ENCODE data around the gene COX6B1.
"Not testable (repeated sequence)": the region's sequence is repeated elsewhere in the genome, so short reads cannot be mapped to it uniquely, and the experiment has no call there.

The COX6B1 gene

GRCh38 chr19:35633727-35634440 lies 14.2 kb upstream of the COX6B1 start:
- no peak for DNase-seq (ENCODE audit: low spot score)

GRCh38 chr19:35636651-35637050 lies 11.5 kb upstream of the COX6B1 start:
- DNase-seq (ENCODE audit: low spot score) = no peak

- DNase-seq (ENCODE audit: low spot score) = no peak
These were observed 11.0 kb upstream of the COX6B1 start for GRCh38 chr19:35637165-35637564.

GRCh38 chr19:35639321-35639639 lies 8.8 kb upstream of the COX6B1 start:
- no peak for DNase-seq (ENCODE audit: low spot score)

- no peak for DNase-seq (ENCODE audit: low spot score)
These were observed 8.3 kb upstream of the COX6B1 start for GRCh38 chr19:35639863-35640262.

- DNase-seq (ENCODE audit: low spot score) = no peak
These were observed 6.5 kb upstream of the COX6B1 start, which contains the start of gene ETV2 for GRCh38 chr19:35641515-35642151. Gene ETV2, plus strand, starts transcription at chr19:35641745. Its CDS starts 716 bp downstream, at chr19:35642461.

- DNase-seq (ENCODE audit: low spot score) = no peak
These were observed 5.8 kb upstream of the COX6B1 start for GRCh38 chr19:35642312-35642711.

- DNase-seq (ENCODE audit: low spot score) = no peak
These were observed 5.3 kb upstream of the COX6B1 start for GRCh38 chr19:35642798-35643254.

GRCh38 chr19:35643255-35644205 lies 4.6 kb upstream of the COX6B1 start:
- no peak for DNase-seq (ENCODE audit: low spot score)

- DNase-seq (ENCODE audit: low spot score) = peak; percentile 40
These were observed 3.7 kb upstream of the COX6B1 start for GRCh38 chr19:35644206-35644986.

- no peak for DNase-seq (ENCODE audit: low spot score)
These were observed 3.0 kb upstream of the COX6B1 start for GRCh38 chr19:35644987-35645679.

- no peak for DNase-seq (ENCODE audit: low spot score)
These were observed 2.2 kb upstream of the COX6B1 start for GRCh38 chr19:35645680-35646511.

- no peak for DNase-seq (ENCODE audit: low spot score)
These were observed 2.5 kb downstream of the COX6B1 start for GRCh38 chr19:35650581-35650980.

- DNase-seq (ENCODE audit: low spot score) = not testable (repeated sequence)
These were observed 6.7 kb downstream of the COX6B1 start for GRCh38 chr19:35654828-35655227.

GRCh38 chr19:35655600-35655999 lies 7.5 kb downstream of the COX6B1 start:
- no peak for DNase-seq (ENCODE audit: low spot score)

GRCh38 chr19:35656700-35657099 lies 8.6 kb downstream of the COX6B1 start:
- DNase-seq (ENCODE audit: low spot score) = no peak

GRCh38 chr19:35657904-35658700 lies 10.0 kb downstream of the COX6B1 start:
- no peak for DNase-seq (ENCODE audit: low spot score)

- DNase-seq (ENCODE audit: low spot score) = no peak
These were observed 13.8 kb downstream of the COX6B1 start for GRCh38 chr19:35661995-35662340.

- no peak for DNase-seq (ENCODE audit: low spot score)
These were observed 15.9 kb downstream of the COX6B1 start for GRCh38 chr19:35663981-35664380.

- no peak for DNase-seq (ENCODE audit: low spot score)
These were observed 17.0 kb downstream of the COX6B1 start for GRCh38 chr19:35665157-35665556.

Data from putamen (tissue), 1 donor.